ENCODE data around the gene DCAF11. TPM values are rescaled to one million over a fixed set of nuclear protein-coding genes. Genes with fewer than 3 reads are reported as not detected.

DCAF11 gene
- total and polyA plus RNA-seq, 2 of the 13 experiments (the other 11 are each of a cell fraction or from before 2014, with no cell fraction given): 150 to 257 TPM

DNA sequence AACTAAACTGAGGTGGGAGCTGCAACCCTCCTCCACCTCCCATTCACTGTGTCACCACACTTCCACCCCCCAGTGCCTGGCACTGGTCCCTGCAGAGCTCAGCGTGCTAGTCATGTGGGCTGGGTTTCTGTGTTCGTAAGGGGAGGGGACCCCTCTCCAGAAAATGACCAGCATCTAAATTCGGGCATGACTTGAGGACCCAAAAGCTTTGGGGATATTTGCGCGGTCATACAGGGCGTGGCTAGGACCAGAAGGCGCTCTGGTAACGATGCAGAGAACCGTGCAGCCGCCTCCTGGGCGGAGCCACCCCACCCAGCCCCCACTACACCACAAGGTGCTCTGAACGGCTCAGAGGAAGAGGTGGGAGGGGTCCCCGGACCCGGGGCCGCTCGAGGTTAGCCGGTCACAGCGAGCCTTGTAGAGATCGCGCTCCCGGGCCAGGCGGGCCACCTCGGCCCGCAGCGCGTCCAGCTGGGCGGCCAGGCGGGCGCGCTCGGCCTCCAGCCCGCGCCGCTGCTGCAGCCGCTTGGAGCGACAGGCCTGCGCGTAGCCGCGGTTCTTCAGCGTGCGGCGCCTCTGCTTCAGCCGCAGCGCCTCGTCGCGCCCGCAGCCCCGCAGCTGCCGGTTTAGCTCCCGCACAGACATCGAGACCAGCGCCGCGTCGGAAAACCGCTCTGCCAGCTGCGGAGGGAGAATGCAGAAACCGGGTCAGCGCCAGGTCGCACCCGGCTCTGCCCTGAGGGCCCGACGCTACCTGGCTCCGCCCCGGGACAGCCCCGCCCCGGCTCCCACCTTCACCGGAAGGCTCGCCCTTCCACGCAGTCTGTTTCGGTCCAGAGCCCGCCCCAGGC, 33.5 kb upstream of the DCAF11 start:
- under 1% methylated on average over 71 of the region's 74 CpGs for WGBS (ENCODE audit: low lambda C conversion rate)
- no peak overlapping the region for H2AFZ ChIP-seq (ENCODE audit: low read length)
- in situ Hi-C loops (cut with HindIII; ENCODE audit: extremely low pct_ligation_motif_present, low pct_unique_long_range_greater_than_20kb) (no loop called here), intact Hi-C loops (cut with micrococcal nuclease; ENCODE audit: unreplicated experiment) (no loop called here)
- peak overlapping the region; percentile 53 to 77 (median 73) for H3K4me3 ChIP-seq (replicated peaks in 1 of 3; ENCODE audit: insufficient read depth in 1 of 3, low read depth in 2 of 3, low read length in 3 of 3)
- H3K4me2 ChIP-seq (ENCODE audit: low read depth, low read length): peak overlapping the region; percentile 87
- no peaks in the 10 kb centered on the region for H3K79me2 ChIP-seq (ENCODE audit: insufficient read depth, low read length)
- ChIA-PET POLR2A (interaction anchor here (0.8 to 4.9 kb wide), 25 partner anchors 8 to 774 kb away, joined by 3 to 131 read pairs (median 6); partner anchors contain the start of genes BCL2L2, CARMIL3, CHMP4A and DCAF11), CTCF (ENCODE audit: low intra/inter-chr PET ratio, low total read pairs) (interaction anchor here (0.9 to 1.3 kb wide), 2 partner anchors 9 to 23 kb away, joined by 3 read pairs; no protein-coding TSS in a partner anchor)
- H3K27me3 ChIP-seq (ENCODE audit: control insufficient read depth in 1 of 2, insufficient read depth in 2 of 2, low read length in 2 of 2): peaks cover 18 to 81% of the 10 kb centered on the region in 2 experiments
- ATAC-seq (peak; percentile 83), FAIRE-seq (peak; percentile 66), DNase-seq (ENCODE audit: low spot score) (peak; percentile 38)
- no TSS peak for BruUV-seq (replicated peaks)
- no peaks in the 10 kb centered on the region for H4K20me1 ChIP-seq (ENCODE audit: insufficient read depth, low read length)
- peaks cover 22% of the 10 kb centered on the region for H3K4me1 ChIP-seq (ENCODE audit: insufficient read depth, low read length)
- H3K9ac ChIP-seq (ENCODE audit: insufficient read depth, low read depth, low read length): peak overlapping the region; percentile 49; the same call in 1 of the 2 replicates
- no peaks in the 10 kb centered on the region for H3K9me3 ChIP-seq (ENCODE audit: low read length)
- no peak overlapping the region for H3K27ac ChIP-seq (ENCODE audit: extremely low read length, insufficient read depth, low read length)
- no peaks in the 10 kb centered on the region for H3K36me3 ChIP-seq (replicated peaks in 1 of 2; ENCODE audit: control insufficient read depth in 1 of 2, insufficient read depth in 2 of 2, low read length in 2 of 2)
- TF ChIP-seq, protein P1, sequence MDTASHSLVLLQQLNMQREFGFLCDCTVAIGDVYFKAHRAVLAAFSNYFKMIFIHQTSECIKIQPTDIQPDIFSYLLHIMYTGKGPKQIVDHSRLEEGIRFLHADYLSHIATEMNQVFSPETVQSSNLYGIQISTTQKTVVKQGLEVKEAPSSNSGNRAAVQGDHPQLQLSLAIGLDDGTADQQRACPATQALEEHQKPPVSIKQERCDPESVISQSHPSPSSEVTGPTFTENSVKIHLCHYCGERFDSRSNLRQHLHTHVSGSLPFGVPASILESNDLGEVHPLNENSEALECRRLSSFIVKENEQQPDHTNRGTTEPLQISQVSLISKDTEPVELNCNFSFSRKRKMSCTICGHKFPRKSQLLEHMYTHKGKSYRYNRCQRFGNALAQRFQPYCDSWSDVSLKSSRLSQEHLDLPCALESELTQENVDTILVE (CRISPR knock-in tag; IDR thresholded peaks at IDR 0.05): peak; percentile 74; the same call in 1 of the 2 replicates
- no peak for TF ChIP-seq ZBTB3 (CRISPR knock-in tag; IDR thresholded peaks at IDR 0.05; ENCODE audit: borderline replicate concordance, low read depth)
- TF ChIP-seq, protein P2, sequence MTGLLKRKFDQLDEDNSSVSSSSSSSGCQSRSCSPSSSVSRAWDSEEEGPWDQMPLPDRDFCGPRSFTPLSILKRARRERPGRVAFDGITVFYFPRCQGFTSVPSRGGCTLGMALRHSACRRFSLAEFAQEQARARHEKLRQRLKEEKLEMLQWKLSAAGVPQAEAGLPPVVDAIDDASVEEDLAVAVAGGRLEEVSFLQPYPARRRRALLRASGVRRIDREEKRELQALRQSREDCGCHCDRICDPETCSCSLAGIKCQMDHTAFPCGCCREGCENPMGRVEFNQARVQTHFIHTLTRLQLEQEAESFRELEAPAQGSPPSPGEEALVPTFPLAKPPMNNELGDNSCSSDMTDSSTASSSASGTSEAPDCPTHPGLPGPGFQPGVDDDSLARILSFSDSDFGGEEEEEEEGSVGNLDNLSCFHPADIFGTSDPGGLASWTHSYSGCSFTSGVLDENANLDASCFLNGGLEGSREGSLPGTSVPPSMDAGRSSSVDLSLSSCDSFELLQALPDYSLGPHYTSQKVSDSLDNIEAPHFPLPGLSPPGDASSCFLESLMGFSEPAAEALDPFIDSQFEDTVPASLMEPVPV (CRISPR knock-in tag; IDR thresholded peaks at IDR 0.05): no peak; the same call in 1 of the 2 replicates
- TF ChIP-seq, protein P3, sequence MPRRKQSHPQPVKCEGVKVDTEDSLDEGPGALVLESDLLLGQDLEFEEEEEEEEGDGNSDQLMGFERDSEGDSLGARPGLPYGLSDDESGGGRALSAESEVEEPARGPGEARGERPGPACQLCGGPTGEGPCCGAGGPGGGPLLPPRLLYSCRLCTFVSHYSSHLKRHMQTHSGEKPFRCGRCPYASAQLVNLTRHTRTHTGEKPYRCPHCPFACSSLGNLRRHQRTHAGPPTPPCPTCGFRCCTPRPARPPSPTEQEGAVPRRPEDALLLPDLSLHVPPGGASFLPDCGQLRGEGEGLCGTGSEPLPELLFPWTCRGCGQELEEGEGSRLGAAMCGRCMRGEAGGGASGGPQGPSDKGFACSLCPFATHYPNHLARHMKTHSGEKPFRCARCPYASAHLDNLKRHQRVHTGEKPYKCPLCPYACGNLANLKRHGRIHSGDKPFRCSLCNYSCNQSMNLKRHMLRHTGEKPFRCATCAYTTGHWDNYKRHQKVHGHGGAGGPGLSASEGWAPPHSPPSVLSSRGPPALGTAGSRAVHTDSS (CRISPR knock-in tag; conservative IDR thresholded peaks at IDR 0.05): no peak
- no peak for TF ChIP-seq TOE1 (CRISPR knock-in tag; IDR thresholded peaks at IDR 0.05)
- peak; percentile 46; the same call in 1 of the 2 replicates for TF ChIP-seq MYNN (CRISPR knock-in tag; IDR thresholded peaks at IDR 0.05; ENCODE audit: low read depth)
- peak; percentile 17 for TF ChIP-seq MYC (CRISPR knock-in tag; IDR thresholded peaks at IDR 0.05; ENCODE audit: borderline replicate concordance)
- no peak for TF ChIP-seq NFIC (IDR thresholded peaks at IDR 0.05; ENCODE audit: low read length)
- TF ChIP-seq FLYWCH1 (CRISPR knock-in tag; IDR thresholded peaks at IDR 0.05): no peak
- TF ChIP-seq HIVEP1 (CRISPR knock-in tag; IDR thresholded peaks at IDR 0.05): no peak; the same call in 1 of the 2 replicates
- no peak; the same call in 1 of the 2 replicates for TF ChIP-seq MTA1 (CRISPR knock-in tag; IDR thresholded peaks at IDR 0.05; ENCODE audit: borderline replicate concordance)
- no peak for TF ChIP-seq ZNF143 (CRISPR knock-in tag; IDR thresholded peaks at IDR 0.05)
- no peak for TF ChIP-seq ZNF788 (CRISPR knock-in tag; IDR thresholded peaks at IDR 0.05; ENCODE audit: borderline replicate concordance)
- TF ChIP-seq DMAP1 (CRISPR knock-in tag; IDR thresholded peaks at IDR 0.05): peak; percentile 78; the same call in 1 of the 2 replicates
- no peak for TF ChIP-seq SETDB1 (CRISPR knock-in tag; IDR thresholded peaks at IDR 0.05; ENCODE audit: borderline replicate concordance)
- TF ChIP-seq PRMT3 (CRISPR knock-in tag; IDR thresholded peaks at IDR 0.05; ENCODE audit: borderline replicate concordance, low read depth): no peak
- no peak for TF ChIP-seq RAD51 (IDR thresholded peaks at IDR 0.05; ENCODE audit: borderline replicate concordance)
- no peak for TF ChIP-seq ZMYM2 (CRISPR knock-in tag; IDR thresholded peaks at IDR 0.05)
- TF ChIP-seq MZF1 (CRISPR knock-in tag; IDR thresholded peaks at IDR 0.05; ENCODE audit: borderline replicate concordance): no peak
- TF ChIP-seq WIZ (CRISPR knock-in tag; IDR thresholded peaks at IDR 0.05): no peak
- TF ChIP-seq RFXANK (CRISPR knock-in tag; IDR thresholded peaks at IDR 0.05): no peak
